CD14-positive monocyte (primary cell): ENCODE results near the gene TRIM3. TPM values are rescaled to one million over a fixed set of nuclear protein-coding genes. Genes with fewer than 3 reads are reported as not detected.

Experiments
- DNase-seq, 3 donors: peaks; one replicate each; pipeline ENCODE4 v3.0.0-alpha.2; 2011 to 2022
- H2AFZ ChIP-seq: 2 replicates; pipeline ENCODE4 v1.6.0; 2012; ENCODE audit warnings: mild to moderate bottlenecking, low read depth, low read length, inconsistent platforms; ENCODE audit not compliant: insufficient read depth, poor library complexity, severe bottlenecking
- H3K27ac ChIP-seq, 2 donors: 1 replicate in 1 of 2; 2 replicates in 1 of 2; pipeline ENCODE4 v1.5.1; 2012 to 2013; ENCODE audit warnings: low read length in 2 of 2, control low read depth in 1 of 2, inconsistent platforms in 1 of 2, low read depth in 1 of 2, mild to moderate bottlenecking in 1 of 2
- H3K27me3 ChIP-seq, 2 donors: one replicate each; pipeline versions ENCODE4 v1.6.0 to v1.6.1; 2011 to 2013; ENCODE audit warnings: low read length in 2 of 2; ENCODE audit not compliant: control insufficient read depth in 2 of 2, insufficient read depth in 2 of 2
- H3K36me3 ChIP-seq, 2 donors: replicated peaks in 1 of 2; 1 replicate in 1 of 2; 2 replicates in 1 of 2; pipeline versions ENCODE4 v1.5.1 to v1.6.1; 2012 to 2013; ENCODE audit warnings: low read length in 2 of 2, control low read depth in 1 of 2, inconsistent platforms in 1 of 2, mild to moderate bottlenecking in 1 of 2; ENCODE audit not compliant: insufficient read depth in 2 of 2, control insufficient read depth in 1 of 2
- H3K4me1 ChIP-seq, 2 donors: 1 replicate in 1 of 2; 2 replicates in 1 of 2; pipeline versions ENCODE4 v1.5.1 to v1.6.1; 2012 to 2013; ENCODE audit warnings: low read length in 2 of 2, control low read depth in 1 of 2, inconsistent platforms in 1 of 2, mild to moderate bottlenecking in 1 of 2, moderate library complexity in 1 of 2; ENCODE audit not compliant: insufficient read depth in 2 of 2, control insufficient read depth in 1 of 2
- H3K4me2 ChIP-seq: replicated peaks from 2 replicates; pipeline ENCODE3; 2012; ENCODE audit warnings: low read length, moderate library complexity, mild to moderate bottlenecking; ENCODE audit not compliant: poor library complexity, severe bottlenecking; ENCODE audit errors: extremely low read depth
- H3K4me3 ChIP-seq, 3 experiments: fragments of 200-600 bp in 1 of 3; sonication (generic) in 1 of 3; replicated peaks in 1 of 3; 1 replicate in 2 of 3; 2 replicates in 1 of 3; pipeline ENCODE4 v1.5.1; 2011 to 2013; ENCODE audit warnings: low read length in 3 of 3, mild to moderate bottlenecking in 3 of 3, control low read depth in 2 of 3, low read depth in 2 of 3, inconsistent platforms in 1 of 3, moderate library complexity in 1 of 3
- H3K79me2 ChIP-seq: 2 replicates; pipeline ENCODE4 v1.6.0; 2012; ENCODE audit warnings: mild to moderate bottlenecking, control low read depth, inconsistent platforms, low read length, moderate library complexity; ENCODE audit not compliant: insufficient read depth
- H3K9ac ChIP-seq: 2 replicates; pipeline ENCODE4 v1.6.0; 2017; ENCODE audit warnings: low read length, mild to moderate bottlenecking; ENCODE audit not compliant: insufficient read depth, poor library complexity, severe bottlenecking
- H3K9me3 ChIP-seq, 2 donors: replicated peaks in 1 of 2; 1 replicate in 1 of 2; 2 replicates in 1 of 2; pipeline versions ENCODE4 v1.5.1 to v1.6.1; 2012 to 2013; ENCODE audit warnings: low read length in 2 of 2, control low read depth in 1 of 2; ENCODE audit not compliant: control insufficient read depth in 1 of 2, insufficient read depth in 1 of 2
- H4K20me1 ChIP-seq: 2 replicates; pipeline ENCODE4 v1.6.0; 2012; ENCODE audit warnings: mild to moderate bottlenecking, low read length, control low read depth, moderate library complexity; ENCODE audit not compliant: insufficient read depth
- H3K27ac Mint-ChIP-seq, 7 donors: one replicate each; pipeline ENCODE4 v1.8.0; 2020; ENCODE audit warnings: mild to moderate bottlenecking in 7 of 7, mixed read lengths in 7 of 7, moderate library complexity in 6 of 7, inconsistent platforms in 2 of 7
- H3K27me3 Mint-ChIP-seq, 3 donors: one replicate each; pipeline ENCODE4 v1.8.0; 2021 to 2022; ENCODE audit warnings: low read depth in 3 of 3, mild to moderate bottlenecking in 3 of 3, mixed read lengths in 3 of 3, moderate library complexity in 3 of 3, inconsistent platforms in 1 of 3
- H3K36me3 Mint-ChIP-seq, 2 donors: one replicate each; pipeline ENCODE4 v1.8.0; 2020; ENCODE audit warnings: mixed read lengths in 2 of 2, inconsistent platforms in 1 of 2, mild to moderate bottlenecking in 1 of 2
- H3K4me1 Mint-ChIP-seq: one replicate; pipeline ENCODE4 v1.8.0; 2020; ENCODE audit warnings: mild to moderate bottlenecking, mixed read lengths
- H3K4me3 Mint-ChIP-seq, 2 donors: one replicate each; pipeline ENCODE4 v1.8.0; 2020; ENCODE audit warnings: mild to moderate bottlenecking in 2 of 2, mixed read lengths in 2 of 2, moderate library complexity in 1 of 2
- H3K9me3 Mint-ChIP-seq, 7 donors: one replicate each; pipeline ENCODE4 v1.8.0; 2020 to 2022; ENCODE audit warnings: mixed read lengths in 7 of 7, mild to moderate bottlenecking in 6 of 7, moderate library complexity in 6 of 7, inconsistent platforms in 2 of 7
- WGBS: methylation state at CpG from one replicate; pipeline ENCODE4 v1.1.5; 2013; ENCODE audit warnings: missing lambda C conversion rate; ENCODE audit not compliant: insufficient coverage; 5-methylcytosine and 5-hydroxymethylcytosine counted together
- intact Hi-C, 2 donors: fragments of 100-400 bp; cut with micrococcal nuclease; formaldehyde crosslinking; loops; one replicate each; pipeline versions ENCODE4 v1.15.0 to v1.15.1; 2023
- polyA plus RNA-seq, 3 donors: library from polyadenylated mRNA; depleted of rRNA in 1 of 3; unstranded in 2 of 3; stranded (reverse) in 1 of 3; fragments of 300-500 nt in 2 of 3; fragments of >200 nt in 1 of 3; fragmentation: Illumina TruSeq in 2 of 3; gene quantifications; 1 replicate in 2 of 3; 2 replicates in 1 of 3; pipeline ENCODE4 v1.2.3, GENCODE V29; 2012 to 2021
- TF ChIP-seq, protein P1 (sequence below): fragments of 200-600 bp; IDR thresholded peaks from one replicate; pipeline ENCODE4 v1.8.0; 2022; ENCODE audit warnings: antibody characterized with exemption, mild to moderate bottlenecking

TRIM3 gene
- polyA plus RNA-seq, 3 donors: 1.7 to 36.2 (median 3.3) TPM

DNA sequence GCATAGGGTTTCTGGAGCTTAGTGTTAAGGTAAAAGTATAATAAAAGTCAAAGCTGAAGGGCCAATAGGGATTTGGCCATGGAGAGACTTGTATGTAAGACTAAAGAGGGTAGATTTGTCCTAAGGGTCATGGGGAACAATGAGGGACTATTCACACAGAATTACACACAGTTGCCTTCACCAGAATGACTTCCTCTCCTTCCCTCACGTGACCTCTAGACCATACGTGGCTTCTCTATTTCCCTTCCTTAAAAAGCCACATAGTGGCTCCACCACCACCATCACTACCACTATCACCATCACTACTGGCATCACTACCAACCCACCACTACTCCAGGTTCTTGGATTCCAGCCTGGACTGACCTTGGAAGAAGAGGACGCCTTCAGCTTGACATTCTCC, 35.7 kb downstream of the TRIM3 start:
- Mint-ChIP-seq H3K36me3 (no peaks in the 10 kb centered on the region), H3K4me1 (peaks cover under 1% of the 10 kb centered on the region), H3K27ac (no peak overlapping the region), H3K9me3 (no peaks in the 10 kb centered on the region), H3K4me3 (no peak overlapping the region), H3K27me3 (peaks cover 0 to 2% (median 2%) of the 10 kb centered on the region in 3 donors)
- TF ChIP-seq, protein P1, sequence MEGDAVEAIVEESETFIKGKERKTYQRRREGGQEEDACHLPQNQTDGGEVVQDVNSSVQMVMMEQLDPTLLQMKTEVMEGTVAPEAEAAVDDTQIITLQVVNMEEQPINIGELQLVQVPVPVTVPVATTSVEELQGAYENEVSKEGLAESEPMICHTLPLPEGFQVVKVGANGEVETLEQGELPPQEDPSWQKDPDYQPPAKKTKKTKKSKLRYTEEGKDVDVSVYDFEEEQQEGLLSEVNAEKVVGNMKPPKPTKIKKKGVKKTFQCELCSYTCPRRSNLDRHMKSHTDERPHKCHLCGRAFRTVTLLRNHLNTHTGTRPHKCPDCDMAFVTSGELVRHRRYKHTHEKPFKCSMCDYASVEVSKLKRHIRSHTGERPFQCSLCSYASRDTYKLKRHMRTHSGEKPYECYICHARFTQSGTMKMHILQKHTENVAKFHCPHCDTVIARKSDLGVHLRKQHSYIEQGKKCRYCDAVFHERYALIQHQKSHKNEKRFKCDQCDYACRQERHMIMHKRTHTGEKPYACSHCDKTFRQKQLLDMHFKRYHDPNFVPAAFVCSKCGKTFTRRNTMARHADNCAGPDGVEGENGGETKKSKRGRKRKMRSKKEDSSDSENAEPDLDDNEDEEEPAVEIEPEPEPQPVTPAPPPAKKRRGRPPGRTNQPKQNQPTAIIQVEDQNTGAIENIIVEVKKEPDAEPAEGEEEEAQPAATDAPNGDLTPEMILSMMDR: no peak
- DNase-seq: peak; percentile 66 to 77 (median 72)
- H3K4me2 ChIP-seq: no peak overlapping the region
- H3K27me3 ChIP-seq: no peaks in the 10 kb centered on the region
- H3K79me2 ChIP-seq: no peaks in the 10 kb centered on the region
- H3K4me3 ChIP-seq: no peak overlapping the region
- no peaks in the 10 kb centered on the region for H3K36me3 ChIP-seq
- H3K9me3 ChIP-seq: no peaks in the 10 kb centered on the region
- H3K4me1 ChIP-seq: peaks cover 14 to 21% of the 10 kb centered on the region in 2 donors
- H4K20me1 ChIP-seq: no peaks in the 10 kb centered on the region
- intact Hi-C loops: no loop called here
- WGBS: 27% methylated on average over 3 of the region's 3 CpGs
- H3K27ac ChIP-seq: peak overlapping the region in 1 of 2 donors; percentile 17
- no peak overlapping the region for H3K9ac ChIP-seq
- H2AFZ ChIP-seq: peak overlapping the region; percentile 26

DNA sequence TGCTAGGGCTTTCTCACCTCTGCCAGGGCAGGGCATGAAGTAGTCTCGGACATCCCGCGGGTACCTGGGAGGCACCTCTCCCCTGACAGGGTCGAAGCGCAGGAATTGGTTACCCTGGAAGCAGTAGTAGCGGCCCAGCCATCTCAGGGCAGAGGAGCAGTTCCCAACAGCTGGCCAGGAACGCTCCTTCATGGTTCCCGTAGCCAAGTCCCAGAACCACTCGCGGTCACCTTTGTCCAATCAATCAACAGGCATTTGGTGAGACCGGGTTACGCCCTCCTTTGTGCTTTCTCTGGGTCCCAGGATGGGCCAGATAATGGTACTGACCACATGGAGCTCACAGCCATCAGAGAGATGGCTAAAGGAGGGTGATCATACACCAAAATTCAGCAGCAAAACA, 36.3 kb downstream of the TRIM3 start:
- Mint-ChIP-seq H3K27ac (no peak overlapping the region), H3K4me3 (no peak overlapping the region), H3K27me3 (peaks cover 0 to 2% (median 2%) of the 10 kb centered on the region in 3 donors), H3K9me3 (no peaks in the 10 kb centered on the region), H3K36me3 (no peaks in the 10 kb centered on the region), H3K4me1 (peaks cover 2% of the 10 kb centered on the region)
- WGBS: 94% methylated on average over 12 of the region's 12 CpGs
- peak overlapping the region in 1 of 2 donors; percentile 17 for H3K27ac ChIP-seq
- peaks cover 14 to 21% of the 10 kb centered on the region in 2 donors for H3K4me1 ChIP-seq
- TF ChIP-seq, protein P1: no peak
- no peaks in the 10 kb centered on the region for H3K27me3 ChIP-seq
- H3K4me2 ChIP-seq: no peak overlapping the region
- no peaks in the 10 kb centered on the region for H3K9me3 ChIP-seq
- DNase-seq: no peak
- H3K36me3 ChIP-seq: no peaks in the 10 kb centered on the region
- intact Hi-C loops: no loop called here
- peak overlapping the region; percentile 26 for H2AFZ ChIP-seq
- no peak overlapping the region for H3K4me3 ChIP-seq
- no peak overlapping the region for H3K9ac ChIP-seq
- H3K79me2 ChIP-seq: no peaks in the 10 kb centered on the region
- H4K20me1 ChIP-seq: no peaks in the 10 kb centered on the region
